ENCODE results near the gene PER1.

The PER1 gene

DNA sequence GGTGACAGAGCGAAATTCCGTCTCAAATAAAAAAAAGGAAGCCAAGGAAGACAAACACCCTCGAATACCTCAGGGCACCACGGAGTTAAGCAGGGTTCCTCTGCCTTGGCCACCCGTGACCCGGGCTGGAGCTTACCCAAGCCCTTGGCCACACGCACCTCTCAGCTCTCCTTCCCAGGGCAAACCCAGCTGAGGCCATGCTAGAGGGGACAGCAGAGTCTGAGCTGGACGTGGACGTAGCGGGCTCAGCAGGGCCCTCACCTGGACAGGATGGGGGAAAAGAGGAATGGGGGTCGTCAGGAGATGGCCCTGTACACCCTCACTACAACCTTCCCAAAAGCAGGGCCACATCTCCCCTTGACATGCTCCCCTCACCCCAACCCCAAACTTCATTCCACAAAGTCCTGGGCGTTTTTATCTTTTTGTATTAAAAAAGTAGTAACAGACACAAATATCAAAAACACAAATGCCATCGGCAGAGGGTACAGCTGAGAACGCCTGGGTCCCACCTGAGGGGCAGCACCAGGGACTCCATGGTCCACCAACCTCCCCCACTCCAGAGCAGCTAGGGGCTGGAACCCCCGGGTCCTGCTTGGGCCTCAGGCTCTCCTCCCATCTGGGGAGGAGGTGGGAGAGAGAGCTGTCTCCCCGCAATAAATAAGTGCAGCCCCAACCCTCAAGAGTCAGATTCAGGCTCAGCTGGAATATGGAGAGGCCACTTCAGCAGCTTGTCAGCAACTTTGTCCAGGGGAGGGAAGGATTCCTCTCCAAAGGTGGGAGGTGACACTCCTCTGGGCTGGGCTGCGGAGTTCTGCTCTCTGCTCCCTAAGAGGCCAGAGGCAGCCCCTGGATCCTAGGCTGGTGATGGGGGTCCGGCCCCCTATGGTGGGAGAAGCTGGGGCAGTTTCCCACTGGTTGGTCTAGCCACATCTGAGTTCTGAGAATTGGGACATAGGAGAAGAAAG is 11.9 kb downstream of the PER1 start:
- in situ Hi-C loops (cut with MboI; ENCODE audit: low sequenced_read_pairs), result no loop called here

DNA sequence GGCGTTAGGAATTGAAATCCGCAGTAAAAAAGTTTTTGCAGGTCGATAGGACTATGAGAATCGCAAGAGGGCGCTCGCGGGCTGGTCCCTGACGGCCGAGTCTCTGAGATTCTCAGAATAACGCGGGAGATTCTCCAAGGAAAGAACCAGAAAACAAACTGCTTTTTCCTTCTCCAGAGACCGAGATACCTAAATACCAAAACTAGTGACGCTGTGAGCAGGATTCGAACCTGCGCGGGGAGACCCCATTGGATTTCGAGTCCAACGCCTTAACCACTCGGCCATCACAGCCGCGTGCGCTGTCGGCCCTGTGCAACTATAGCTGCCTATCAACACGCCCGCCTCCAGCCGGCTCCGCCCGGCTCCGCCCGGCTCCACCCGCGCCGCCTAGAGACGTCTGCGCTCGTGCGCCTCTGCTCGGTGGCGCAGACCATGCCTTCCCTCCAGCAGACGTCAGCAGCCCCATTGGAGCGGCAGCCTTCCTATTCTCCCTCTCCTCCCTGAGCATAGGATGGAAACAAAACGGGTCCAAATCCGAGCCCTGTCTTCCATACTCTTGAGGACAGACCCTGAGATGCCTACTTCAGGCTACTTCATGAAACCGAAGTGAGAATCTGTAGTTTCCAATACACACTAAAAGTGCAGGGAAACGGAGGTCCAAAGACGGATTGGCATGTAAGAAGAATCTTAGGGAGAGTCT is 13.4 kb downstream of the PER1 start:
- in situ Hi-C loops (cut with MboI; ENCODE audit: low sequenced_read_pairs), result no loop called here

DNA sequence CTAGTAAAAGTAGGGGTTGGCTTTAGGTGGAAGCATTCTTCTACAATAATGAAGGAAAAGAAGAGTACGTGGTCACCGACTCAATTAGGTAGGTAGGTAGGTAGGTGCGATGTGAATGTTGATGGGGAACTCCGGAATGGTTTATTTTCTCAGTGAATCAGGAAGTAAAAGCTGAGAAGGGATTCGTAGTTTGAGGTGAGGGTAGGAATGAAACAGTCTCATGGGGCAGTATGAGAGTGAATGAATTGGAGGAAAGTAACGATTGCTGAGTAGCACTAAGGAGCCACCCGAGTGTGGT is 13.9 kb downstream of the PER1 start:
- in situ Hi-C loops (cut with MboI; ENCODE audit: low sequenced_read_pairs), result no loop called here

DNA sequence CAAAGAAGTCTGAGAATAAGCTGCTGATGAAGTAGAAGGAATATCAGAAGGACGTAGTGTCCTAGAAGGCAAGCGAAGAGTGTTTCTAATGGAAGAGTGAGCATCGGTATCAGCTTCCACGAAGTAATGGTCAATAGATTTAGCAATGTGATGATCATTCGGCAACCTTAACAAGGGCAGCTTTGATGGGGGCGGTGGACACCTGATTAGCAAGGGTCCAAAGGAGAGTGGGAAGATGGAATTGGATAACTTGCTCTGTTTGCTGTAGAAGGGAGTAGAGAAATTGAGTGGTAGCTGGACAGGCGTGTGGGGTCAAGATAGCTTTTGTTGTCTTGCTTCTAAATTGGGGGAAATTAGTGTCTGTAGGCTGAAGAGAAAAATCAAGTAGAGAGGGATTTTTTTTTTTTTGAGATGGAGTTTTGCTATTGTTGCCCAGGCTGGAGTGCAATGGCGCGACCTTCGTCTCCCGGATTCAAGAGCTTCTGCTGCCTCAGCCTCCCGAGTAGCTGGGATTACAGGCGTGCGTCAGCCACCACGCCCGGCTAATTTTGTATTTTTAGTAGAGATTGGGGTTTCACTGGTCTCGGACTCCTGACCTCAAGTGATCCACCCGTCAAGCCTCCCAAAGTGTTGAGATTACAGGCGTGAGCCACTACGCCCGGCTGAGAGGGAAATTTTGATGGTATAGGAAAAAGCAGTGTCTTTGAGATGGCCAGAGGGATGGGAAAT is 14.4 kb downstream of the PER1 start:
- in situ Hi-C loops (cut with MboI; ENCODE audit: low sequenced_read_pairs), result no loop called here

DNA sequence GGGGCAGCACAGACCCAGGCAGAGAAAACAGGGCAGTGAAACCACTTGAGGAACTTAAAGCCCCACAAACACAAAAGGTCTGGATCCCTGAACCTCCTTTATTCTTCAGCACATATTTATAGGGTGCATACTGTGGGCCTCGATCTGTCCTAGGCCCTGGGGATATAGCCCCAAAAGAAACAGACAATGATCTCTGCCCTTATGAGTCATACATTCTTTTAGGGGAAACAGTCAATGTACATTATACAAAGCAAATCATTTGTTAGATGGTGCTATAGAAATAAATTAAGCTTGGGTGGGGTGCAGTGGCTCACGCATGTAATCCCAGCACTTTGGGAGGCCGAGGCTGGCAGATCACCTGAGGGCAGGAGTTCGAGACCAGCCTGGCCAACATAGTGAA is 18.3 kb downstream of the PER1 start:
- in situ Hi-C loops (cut with MboI; ENCODE audit: low sequenced_read_pairs), result no loop called here

DNA sequence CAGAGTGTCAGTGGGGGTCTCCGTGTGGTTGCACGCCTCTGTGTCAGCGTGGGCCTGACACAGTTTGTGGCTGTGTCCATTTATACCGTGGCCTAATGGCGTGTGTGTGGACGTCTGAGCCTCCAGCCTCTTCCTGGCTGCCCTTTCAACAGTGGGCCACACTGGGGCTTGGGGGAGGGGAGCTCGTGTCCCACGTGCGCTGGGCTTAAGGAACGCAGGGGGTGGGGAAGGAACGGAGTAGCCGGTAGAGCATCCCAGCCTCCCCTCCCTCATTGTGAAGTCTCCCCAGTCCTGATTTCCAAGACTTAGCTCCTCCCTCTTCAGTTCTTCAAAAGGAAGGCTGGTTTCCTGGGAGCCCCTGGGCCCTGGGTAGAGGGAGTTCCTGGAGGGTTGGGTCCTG is 18.8 kb downstream of the PER1 start:
- in situ Hi-C loops (cut with MboI; ENCODE audit: low sequenced_read_pairs), result no loop called here

DNA sequence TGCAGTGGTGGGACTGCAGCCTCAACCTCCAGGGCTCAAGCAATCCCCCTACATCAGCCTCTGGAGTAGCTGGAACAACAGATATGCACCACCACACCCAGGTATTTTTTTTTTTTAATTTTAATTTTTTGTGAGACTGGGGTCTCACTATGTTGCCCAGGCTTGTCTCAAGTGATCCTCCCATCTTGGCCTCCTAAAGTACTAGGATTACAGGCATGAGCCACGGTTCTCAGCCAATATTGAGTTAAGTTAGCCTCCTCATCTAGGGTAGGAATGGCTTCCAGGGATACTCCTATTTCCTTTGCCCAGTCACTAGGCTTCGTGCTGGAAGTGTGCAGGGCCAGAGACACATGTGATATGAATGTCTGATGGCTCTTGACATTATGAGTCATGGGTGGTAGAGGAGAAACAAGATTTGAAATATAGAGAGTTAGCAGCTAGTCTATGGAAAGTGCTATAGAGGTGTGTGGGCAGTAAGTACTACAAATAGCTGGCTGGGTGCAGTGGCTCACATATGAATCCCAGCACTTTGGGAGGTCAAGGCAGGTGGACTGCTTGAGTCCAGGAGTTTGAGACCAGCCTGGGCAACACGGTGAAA is 20.3 kb downstream of the PER1 start:
- in situ Hi-C loops (cut with MboI; ENCODE audit: low sequenced_read_pairs), result no loop called here

DNA sequence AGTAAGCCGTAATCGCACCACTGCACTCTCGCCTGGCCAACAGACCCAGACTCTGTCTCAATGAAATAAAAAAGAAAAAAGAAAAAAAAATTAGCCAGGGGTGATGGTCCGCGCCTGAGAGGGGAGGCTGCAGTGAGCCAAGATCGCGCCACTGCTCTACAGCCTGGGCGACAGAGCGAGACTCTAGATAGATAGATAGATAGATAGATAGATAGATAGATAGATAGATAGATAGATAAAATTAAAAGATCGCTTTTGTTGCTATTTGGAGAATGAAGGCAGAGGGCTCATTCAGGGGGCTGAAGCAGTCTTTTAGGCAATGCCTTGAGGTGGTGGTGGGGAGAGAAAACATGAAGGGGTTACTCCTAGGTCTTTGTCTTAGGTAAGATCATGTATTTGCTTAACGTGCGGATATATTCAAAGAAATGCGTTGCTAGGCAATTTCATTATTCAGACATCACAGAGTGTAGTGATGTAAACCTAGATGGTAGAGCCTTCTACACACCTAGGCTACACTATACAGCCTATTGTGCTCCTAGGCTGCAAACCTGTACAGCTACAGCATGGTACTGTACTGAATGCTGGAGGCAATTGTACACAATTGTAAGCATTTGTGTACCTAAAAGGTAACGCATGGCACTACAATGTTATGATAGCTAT is 23.9 kb downstream of the PER1 start:
- in situ Hi-C loops (cut with MboI; ENCODE audit: low sequenced_read_pairs), result no loop called here

DNA sequence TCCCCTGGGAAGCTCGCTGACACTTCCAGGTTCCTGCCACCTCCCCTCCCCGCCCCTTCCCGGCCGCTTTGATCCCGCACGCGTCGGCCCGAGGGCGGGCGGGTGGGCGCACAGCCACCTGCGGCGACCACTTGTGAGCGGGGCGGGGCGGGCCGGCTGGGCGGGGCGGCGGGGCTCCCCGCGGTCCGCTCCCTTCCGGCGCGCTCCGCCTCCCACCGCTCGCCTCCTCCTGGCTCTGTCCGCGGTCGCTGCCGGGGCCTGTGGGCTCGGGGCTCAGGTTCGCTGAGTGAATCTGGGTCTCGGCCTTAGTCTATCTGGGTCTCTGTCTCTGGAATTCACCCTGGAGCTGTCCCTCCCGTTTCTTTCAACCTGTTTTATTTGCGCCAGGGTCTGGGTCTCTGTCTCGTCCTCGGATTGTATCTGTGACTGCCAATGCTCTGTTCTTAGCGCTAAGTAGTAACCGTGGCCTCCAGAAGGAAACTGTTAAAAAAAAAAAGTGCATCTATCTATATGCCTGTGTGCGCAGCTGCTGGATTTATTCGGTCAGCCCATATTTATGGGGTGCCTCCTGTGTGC is 25.6 kb downstream of the PER1 start:
- in situ Hi-C loops (cut with MboI; ENCODE audit: low sequenced_read_pairs), result no loop called here

DNA sequence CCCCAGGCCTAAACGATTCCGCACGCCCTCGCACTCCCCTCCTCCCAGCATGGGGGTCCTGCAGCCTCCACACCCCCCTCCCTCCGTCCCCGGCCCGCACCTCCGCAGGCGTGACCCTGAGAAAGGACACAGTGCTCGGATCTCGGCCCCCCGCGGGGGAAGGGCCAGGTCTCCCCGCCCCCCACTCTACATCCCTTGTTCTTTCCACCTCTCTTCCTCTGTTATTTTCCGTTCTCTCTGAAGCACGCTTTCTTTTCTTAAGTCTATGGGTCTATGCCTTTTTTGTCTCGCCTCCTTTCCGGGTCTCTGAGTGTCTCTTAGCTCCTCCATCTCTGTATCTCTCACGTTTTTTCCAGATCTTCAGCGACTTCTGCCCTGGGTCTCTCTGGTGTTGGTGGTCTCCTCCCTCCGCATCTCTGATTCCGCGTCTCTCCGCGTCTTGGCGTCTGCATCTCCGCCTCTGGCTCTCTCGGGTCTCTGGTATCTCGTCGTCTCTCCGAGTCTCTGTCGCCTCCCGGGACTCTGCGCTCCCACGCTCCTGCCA is 26.2 kb downstream of the PER1 start:
- in situ Hi-C loops (cut with MboI; ENCODE audit: low sequenced_read_pairs), result no loop called here

DNA sequence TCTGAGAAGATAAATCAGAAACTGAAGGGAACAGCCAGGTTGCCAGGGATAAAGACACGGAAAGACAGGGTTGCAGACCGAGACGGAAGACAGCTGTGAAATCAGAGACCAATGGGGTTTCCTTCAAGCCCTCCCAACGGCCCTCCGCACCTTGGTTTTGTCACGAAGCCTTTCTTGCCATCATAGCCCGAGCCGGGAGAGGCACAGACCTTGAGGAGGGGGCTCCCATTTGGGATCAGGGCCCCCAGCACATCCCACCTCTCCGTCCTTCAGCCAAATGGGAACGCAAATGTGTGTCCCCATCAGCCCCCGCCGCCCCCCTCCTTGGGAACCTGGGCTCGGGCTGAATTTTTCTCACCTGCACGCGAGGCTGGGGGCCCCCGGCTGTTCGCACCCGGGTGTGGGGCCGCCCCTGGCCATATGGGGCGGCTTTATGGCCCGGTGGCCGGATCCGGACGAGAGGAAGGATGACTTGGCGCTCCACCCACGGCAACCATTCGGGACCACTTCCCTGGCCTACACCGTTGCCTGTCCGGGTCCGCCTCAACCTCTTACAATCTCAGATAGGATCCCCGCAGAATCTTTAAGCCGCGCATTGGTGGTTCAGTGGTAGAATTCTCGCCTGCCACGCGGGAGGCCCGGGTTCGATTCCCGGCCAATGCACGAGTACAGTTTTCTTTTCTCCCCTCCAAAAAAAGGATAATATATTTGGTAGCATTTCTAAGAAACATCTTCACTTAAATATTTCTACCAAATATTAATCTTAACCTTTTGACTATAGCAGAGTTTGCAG is 26.9 kb downstream of the PER1 start:
- in situ Hi-C loops (cut with MboI; ENCODE audit: low sequenced_read_pairs), result no loop called here

DNA sequence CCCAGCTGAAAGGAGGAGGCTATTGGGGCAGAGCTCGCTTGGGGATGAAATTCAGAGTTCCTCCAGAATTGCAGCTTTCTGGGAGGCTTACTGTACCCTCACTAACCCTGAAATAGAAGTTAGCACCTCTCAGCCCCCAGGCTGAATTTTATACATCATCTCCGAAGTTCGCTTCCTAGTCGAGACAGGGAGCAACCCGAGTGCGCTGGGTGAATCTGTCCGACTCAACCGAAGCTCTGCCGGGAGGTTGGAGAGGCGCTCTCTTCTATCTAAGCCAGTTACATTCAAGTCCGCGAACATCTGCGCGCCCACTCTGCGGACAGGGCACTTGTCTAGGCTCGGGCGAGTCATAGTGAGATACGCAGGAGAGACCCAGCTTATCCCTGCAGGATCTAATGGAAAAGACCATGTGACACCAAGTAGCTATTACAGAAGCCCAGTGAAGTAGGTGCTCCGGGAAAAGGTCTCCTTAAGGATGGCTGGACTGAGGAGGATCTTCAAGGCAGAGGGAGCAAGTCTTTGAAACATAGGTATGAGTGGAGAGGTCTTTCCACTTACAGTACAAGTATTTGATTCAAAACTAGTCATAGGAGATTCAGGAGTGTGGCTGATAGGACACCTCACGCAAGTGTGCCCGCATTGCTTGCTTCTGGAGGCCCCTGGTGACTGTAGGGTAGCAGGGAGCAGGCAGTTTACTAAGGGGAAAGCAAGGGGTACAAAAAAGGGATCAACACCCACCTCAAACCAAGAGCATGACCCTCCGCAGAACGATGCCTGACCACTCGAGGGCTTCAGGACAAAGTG is 27.7 kb downstream of the PER1 start:
- in situ Hi-C loops (cut with MboI; ENCODE audit: low sequenced_read_pairs), result no loop called here

DNA sequence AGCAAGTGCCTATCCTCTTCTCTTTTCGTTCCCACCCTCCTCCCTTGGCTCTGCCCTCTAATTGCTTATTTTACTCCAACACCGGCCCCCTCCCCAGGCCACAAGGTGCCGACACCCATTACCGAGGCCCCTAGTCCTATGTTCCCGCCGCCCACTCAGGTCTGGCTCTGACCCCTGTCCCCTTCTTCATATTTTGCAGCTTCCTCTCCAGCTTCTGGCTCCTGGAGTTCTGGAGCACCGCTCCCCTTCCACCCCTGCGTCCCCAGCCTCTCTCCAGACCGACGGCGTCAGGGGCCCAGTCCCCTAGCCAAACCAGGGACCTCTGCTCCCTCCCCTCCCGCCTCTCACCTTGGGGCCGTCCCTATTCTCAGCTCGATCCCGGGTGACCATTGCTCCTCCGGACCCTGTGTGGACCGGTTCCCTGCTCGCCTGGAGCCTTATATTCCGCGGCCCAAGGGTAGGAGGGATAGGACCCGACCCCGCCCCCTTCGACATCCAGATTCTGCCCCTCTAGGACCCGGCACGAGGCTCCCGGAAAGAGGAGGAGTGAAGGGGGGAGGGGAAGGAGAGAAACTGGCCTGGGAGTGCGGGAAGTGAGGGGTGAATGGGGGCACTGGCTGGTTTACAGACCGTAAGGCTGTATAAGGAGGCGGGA is 28.4 kb downstream of the PER1 start, which contains the start of gene HES7:
Gene HES7, minus strand, starts transcription at position 412 of the 655 bp plus-strand sequence. Its CDS starts 22 bp downstream, at position 390.
- in situ Hi-C loops (cut with MboI; ENCODE audit: low sequenced_read_pairs), result no loop called here

DNA sequence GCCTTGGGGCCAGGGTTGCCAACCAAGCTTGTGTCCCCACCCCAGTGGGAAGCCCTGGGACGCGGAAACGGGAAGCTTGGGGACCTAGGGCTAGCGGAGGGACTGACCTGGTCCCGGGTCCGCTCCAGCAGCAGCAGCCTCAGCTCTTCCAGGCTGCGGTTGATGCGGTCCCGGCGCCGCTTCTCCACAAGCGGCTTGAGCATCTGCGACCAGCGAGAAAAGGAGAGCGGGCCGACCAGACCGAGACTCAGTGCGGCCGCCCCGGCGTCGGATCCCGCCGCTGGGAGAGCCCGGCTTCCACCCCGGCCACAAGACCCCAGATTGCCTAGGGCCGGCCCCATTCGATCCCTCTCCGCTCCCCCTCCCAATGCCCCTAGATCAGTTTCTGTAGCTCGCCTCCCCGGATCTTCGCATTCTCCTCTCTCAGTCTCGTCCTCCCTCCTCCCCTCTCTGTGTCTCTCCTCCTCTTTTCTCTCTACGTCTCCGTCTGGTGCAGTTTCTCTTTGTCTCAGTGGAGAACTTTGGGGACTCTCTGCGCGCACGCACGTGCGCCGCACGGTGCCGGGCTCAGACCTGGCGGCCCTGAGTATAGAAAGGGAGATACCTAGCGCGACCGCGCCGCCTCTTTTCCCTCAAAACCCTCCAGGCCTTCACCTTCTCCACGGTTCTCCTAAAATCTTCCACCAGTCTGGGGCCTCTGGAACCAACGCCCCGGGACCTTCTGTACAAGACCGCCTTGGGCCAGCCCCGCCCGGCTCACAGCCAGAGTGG is 29.1 kb downstream of the PER1 start:
- in situ Hi-C loops (cut with MboI; ENCODE audit: low sequenced_read_pairs), result no loop called here

DNA sequence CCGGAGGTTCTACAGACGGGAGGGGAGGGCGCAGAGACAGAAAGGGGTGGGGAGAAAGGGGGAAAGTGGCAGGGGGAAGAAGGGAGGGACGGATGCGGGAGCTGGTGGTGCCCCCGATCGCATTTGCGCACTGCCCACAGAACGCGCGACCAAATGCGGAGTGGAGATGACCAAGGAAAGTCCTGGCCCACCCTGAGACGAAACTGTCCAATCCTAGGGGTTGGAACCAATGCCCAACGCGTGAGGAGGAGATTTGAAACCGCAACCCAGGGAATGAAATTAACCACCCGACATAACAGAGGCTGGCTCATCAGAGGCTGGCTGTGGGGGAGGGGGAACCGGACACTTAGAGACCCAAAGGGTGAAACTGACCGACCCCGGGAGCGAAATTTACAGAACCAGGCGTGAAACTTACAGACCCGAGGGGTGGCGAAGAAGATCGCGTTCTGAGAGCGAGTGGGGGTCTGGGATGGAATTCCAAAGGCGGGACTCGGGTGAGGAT is 29.7 kb downstream of the PER1 start:
- in situ Hi-C loops (cut with MboI; ENCODE audit: low sequenced_read_pairs), result no loop called here

DNA sequence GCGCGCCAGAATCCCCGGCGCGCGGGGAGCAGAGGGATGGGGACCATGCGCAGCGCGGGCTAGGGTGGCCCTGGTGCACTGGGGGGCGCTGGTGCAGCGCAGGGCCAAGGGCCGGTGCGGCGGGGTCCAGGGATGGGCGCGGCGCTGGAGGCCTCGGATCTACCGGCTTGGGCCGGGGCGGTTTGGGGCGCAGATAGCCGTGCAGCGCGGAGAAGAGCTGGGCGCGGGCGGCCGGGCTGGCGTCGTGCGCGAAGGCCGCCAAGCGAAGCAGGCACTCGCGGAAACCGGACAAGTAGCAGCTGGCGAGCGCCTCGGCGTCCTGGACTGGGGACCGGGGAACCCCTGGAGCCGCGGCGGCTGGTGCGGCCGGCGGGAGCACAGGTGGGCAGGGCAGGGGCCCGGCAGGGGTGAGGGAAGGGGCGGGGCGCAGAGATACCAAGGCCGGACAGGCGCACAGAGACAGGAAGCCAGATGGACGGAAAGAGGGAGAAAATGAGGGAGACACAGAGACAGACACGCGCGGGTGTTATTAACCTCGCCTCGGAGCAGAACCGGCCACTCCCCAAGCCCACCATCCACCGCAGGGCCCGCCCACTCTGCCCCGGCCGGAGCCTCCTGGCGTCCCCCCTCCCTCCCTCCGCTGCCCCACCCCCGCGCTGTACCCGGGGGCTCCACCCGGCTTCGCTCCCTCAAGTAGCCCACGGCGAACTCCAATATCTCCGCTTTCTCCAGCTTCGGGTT is 30.4 kb downstream of the PER1 start:
- in situ Hi-C loops (cut with MboI; ENCODE audit: low sequenced_read_pairs), result no loop called here

DNA sequence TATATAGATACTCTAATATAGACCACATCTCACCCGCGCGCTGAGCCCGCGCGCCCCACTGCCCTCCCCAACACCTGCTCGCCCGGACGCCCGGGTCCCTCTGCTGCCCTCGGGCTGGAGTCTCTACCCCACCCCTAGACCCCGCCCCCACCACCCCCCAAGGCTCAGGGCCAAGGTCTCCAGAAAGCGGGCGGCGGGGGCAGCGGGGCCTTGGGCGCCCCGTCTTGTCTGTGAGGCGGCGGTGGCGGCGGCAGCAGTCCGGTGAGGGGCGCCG is 30.9 kb downstream of the PER1 start:
- in situ Hi-C loops (cut with MboI; ENCODE audit: low sequenced_read_pairs), result no loop called here

Data from HL-60/S4 treated with retinoic acid at 250 ng/mL for 4 days and 3 days (cell line).